HG03354 (cell line): ENCODE measurements around the gene MLH1.

Experiments
- ATAC-seq: cut with Tn5 transposase; IDR thresholded peaks from one replicate; pipeline ENCODE4 v1.9.1; 2021; ENCODE audit warnings: mild to moderate bottlenecking; ENCODE audit not compliant: unreplicated experiment, poor library complexity, severe bottlenecking

MLH1 gene

DNA sequence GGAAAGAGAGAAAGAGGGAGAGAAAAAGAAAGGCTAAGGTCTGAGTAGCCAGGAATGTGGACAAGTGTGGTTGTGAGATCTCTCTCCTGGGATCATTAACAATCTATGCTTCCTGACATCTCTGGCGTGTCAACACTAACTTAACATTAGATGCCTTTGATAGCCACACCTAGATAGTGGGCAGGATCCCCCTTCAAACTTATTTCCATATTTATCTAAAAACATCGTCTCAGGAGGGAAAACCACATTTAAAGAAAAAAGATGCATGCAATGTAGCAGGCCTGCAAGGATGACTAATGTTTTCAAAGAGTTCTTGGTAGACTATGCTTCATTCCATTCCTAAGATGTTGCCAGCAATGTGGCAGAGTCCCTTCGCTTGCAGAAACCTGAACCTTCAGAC is 80.9 kb downstream of the MLH1 start:
- ATAC-seq, result no peak

DNA sequence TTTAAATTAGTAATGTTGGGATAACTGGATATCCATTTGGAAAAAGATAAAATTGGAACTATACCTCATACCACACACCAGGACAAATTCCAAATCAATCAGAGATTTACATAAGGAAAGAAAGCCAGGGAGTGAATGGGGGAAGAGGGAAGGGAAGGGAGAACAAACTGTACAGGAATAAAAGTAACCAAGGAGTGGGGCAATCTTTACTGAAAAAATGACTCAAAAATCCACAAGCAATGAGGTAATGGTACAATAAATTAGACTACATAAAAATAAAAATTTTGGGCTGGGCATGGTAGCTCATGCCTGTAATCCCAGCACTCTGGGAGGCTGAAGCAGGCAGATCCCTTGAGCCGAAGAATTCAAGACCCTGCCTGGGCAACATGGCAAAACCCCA is 82.6 kb downstream of the MLH1 start:
- ATAC-seq, result no peak

DNA sequence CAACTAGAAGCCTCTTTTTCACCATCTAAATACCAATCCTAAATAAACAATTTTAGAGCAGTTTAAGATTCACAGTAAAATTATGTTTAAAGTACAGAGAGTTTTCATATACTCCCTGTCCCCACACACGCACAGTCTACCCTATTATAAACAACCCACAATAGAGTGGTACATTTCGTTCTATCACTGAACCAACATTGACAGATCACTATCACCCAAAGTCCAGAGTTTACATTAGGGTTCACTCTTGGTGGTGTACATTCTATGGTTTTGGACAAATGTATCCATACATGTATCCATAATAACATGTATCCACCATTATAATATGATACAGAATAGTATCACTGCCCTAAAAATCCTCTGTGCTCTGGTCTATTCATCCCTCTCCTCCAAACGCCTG is 89.0 kb downstream of the MLH1 start:
- no peak for ATAC-seq

DNA sequence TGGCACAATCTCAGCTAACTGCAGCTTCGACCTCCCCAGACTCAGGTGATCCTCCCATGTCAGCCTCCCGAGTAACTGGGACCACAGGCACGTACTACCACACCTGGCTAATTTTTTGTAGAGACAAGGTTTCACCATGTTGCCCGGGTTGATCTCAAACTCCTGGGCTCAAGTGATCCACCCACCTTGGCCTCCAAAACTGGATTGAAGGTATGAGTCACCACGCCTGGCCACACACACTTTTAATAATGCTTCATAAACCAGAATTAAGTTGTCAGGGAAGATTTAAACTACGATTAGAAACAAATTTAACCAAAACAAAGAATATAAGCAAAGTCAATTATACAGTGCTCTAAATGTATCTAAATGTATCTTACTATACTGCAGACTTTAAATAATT is 93.6 kb downstream of the MLH1 start:
- ATAC-seq, result no peak

DNA sequence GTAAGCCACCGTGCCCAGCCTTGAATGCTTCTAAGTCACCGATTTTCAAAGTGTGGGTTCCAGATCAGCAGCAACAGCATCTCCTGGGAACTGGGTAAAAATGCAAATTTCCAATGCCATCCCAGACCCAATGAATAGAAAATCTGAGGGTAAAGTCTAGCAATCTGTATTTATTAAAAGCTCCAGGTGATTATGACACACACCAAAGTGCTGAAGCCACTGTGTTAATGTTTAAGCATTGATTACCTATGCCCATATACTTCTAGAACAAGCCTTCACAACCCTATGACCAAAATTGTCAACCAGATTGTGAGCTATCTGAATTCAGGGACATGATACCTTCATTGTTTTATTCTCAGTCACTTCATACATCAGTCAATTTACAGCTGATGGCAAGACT is 94.6 kb downstream of the MLH1 start:
- no peak for ATAC-seq

DNA sequence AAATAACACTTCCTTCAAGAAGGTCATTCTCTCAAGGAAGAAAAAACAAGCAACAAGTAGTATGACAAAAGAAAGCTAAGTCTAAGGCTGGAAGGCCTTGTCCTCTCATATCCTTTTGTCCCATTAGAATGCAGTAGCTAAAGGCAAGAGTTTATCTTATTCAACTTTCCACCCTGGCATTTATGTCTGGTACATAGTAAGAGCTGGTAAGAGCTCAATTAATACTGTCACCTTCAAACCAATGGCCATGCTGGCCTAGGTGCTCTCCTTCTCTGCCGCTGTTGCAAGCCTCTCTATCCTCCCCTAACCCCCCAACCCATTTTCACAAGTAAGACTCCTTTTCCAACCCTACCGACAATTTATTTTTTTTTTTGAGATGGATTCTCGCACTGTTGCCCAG is 99.2 kb downstream of the MLH1 start:
- ATAC-seq, result no peak

DNA sequence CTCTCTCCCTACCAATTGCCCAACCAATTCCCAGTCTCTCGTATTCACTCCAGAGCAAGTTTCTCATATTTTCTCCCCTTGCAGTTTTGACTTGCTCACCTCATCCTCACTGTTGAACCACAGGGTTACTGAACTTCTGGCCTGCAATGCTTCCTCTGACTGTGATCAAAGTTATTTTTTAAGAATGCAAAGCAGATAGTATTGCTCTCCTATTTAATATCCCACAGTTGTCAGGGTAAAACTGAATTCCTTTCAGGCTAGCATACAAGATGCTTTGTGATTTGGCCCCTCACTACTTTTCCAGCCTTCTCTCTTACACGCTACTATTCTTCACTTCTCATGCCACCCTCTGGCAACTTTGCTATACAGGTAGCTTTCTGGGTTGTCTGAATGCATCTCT is 100.2 kb downstream of the MLH1 start:
- ATAC-seq, result no peak

DNA sequence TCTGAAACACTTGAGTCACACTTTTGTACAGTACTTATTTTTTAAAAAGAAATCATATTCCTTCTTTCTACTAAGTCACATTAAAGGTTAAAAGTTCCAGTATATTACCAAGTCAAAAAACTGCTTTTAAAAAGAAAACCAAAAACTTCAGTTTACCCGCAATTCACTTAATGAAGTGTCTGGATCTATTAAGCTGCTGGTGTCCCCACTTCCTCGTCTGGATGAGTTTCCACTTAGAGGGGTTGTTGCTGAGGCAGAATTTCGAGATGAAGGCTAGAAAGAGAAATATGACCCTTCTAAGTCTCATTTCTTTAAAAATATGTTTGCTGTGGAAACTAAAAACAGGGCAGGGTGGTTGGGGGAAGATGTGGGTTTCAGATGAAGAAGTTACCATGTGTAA is 101.3 kb downstream of the MLH1 start:
- ATAC-seq, result no peak

DNA sequence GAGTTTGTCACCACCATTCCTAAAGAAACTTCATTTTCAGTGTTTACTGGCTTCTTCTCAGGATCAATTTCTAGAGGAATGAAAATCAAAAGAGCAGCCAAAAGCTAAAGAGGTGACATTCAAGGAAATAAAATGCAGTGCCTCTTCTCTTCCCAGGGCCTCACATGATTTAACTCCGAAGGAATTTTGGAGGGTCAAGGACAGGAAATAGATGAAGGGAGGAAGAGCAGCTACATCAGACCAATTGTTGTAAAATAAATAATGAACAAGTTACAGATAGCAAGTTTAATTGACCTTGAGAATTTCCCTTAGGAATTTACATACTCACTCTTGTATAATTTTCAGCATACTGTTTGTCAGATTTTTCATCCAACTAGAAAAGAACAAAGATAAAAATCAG is 103.0 kb downstream of the MLH1 start:
- no peak for ATAC-seq

DNA sequence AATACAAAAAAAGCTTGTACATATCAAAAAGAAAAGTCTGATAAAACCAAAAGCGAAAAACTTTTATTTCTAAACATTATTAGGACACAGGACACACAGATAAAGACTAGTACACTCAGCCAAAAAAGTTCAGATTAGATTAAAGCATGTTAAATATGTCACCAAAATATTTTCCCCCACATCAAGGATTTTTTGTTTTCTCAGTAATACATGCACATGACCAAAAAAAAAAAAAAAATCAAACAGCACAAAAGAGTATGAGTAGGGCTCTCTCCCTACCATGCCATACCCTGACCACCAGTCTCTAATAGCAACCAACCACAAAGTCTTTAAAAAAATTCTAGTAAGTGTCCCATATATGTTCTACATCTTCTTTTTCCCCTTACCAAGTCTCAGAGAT is 103.7 kb downstream of the MLH1 start:
- no peak for ATAC-seq

DNA sequence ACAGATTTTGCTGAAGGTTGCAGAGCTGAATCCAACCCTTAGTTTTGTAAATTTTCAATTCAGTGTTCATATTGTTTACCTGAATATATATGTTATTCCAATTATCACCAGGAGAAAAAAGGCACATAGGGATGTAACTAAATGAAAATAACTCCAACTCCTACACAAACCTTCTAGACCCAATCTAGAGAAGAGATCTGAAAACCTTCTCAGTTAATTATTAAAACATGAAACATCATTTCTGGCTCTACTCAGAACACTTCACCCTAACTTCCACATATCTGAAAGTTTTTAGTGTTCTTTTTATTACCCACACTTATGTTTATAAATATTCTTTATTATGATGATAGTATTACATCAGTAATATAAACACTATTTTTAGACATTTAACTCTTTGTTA is 104.5 kb downstream of the MLH1 start:
- no peak for ATAC-seq

DNA sequence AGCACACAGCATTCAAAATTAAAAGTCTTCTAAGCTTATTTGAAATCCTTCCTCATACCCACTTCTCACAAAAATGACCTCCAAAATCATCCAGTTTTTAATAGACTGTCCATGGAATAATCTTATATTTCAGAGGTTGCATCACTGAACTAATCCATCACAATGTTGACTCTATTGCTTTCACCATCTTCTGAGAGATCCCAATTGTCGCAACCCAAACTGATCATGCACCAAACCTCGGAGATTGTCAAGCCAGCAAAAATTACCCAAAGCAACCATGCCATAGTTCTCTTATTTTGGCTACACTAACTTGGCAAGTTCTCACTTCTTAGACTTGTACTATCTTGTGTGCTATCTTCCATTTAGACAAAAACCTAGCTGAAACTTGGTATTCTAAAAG is 105.6 kb downstream of the MLH1 start:
- no peak for ATAC-seq

DNA sequence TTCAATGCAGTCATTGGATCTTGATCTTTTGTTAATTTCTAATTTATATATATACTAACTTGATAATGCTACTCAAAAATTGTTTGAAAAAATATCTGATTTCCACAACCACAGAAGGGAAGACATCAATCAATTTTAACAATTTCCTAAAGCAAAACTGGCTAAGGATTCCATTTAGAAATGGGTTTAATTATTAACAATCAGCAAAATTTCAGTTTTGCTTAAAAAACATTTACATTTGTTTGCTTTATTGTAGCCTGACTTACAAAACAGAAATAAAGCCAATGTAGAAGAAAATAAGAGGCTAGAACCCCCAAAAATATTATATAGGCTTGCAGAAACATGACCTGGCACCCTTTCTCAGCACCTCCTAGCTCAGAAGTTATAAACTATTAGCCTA is 106.2 kb downstream of the MLH1 start:
- ATAC-seq, result no peak

DNA sequence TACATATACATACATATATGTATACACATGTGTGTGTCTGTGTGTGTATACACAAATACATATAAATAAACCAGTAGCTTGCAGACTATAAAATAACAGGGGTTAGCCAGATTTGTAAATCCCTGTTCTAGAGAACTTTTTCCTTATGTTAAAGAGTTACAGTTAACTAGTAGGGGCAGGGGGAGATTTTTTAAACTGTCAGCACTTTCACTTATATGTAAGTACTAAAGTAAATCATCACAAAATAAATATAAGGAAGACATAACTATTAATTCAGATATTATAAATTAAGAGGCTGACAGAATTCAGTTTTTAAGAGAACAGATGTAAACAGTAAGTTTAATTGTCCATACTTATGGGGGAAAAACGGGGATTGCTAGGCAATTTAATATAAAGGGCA is 107.1 kb downstream of the MLH1 start:
- no peak for ATAC-seq
